Measurements from ENCODE around the gene PIK3CD.
"Not testable (repeated sequence)": the region's sequence is repeated elsewhere in the genome, so short reads cannot be mapped to it uniquely, and the experiment has no call there.

PIK3CD gene

GRCh38 chr1:9744106-9744799 lies 92.7 kb downstream of the PIK3CD start:
- DNase-seq = no peak

- DNase-seq = no peak
These were observed 94.7 kb downstream of the PIK3CD start for GRCh38 chr1:9746211-9746610.

- DNase-seq = no peak
These were observed 95.1 kb downstream of the PIK3CD start for GRCh38 chr1:9746651-9747050.

- not testable (repeated sequence) for DNase-seq
These were observed 96.9 kb downstream of the PIK3CD start for GRCh38 chr1:9748391-9748790.

GRCh38 chr1:9749361-9749760 lies 97.8 kb downstream of the PIK3CD start:
- DNase-seq = no peak

- DNase-seq = no peak
These were observed 100.4 kb downstream of the PIK3CD start for GRCh38 chr1:9751971-9752370.

- DNase-seq = no peak
These were observed 101.6 kb downstream of the PIK3CD start for GRCh38 chr1:9753121-9753531.

- DNase-seq = no peak
These were observed 104.0 kb downstream of the PIK3CD start for GRCh38 chr1:9755441-9755995.

GRCh38 chr1:9758559-9759121 lies 107.1 kb downstream of the PIK3CD start:
- no peak for DNase-seq

- DNase-seq = no peak
These were observed 108.4 kb downstream of the PIK3CD start for GRCh38 chr1:9759939-9760338.

GRCh38 chr1:9760824-9761223 lies 109.3 kb downstream of the PIK3CD start:
- DNase-seq = no peak

GRCh38 chr1:9761855-9762254 lies 110.3 kb downstream of the PIK3CD start:
- no peak for DNase-seq

GRCh38 chr1:9762446-9762845 lies 110.9 kb downstream of the PIK3CD start:
- DNase-seq = not testable (repeated sequence)

GRCh38 chr1:9763914-9764313 lies 112.4 kb downstream of the PIK3CD start:
- DNase-seq = no peak

GRCh38 chr1:9764550-9764949 lies 113.0 kb downstream of the PIK3CD start:
- DNase-seq = peak in 2 of 3 donors; percentile 13 to 21

- no peak for DNase-seq
These were observed 115.4 kb downstream of the PIK3CD start for GRCh38 chr1:9766759-9767442.

GRCh38 chr1:9767964-9768668 lies 116.6 kb downstream of the PIK3CD start:
- DNase-seq = peak in 1 of 3 donors; percentile 31

- no peak for DNase-seq
These were observed 117.5 kb downstream of the PIK3CD start for GRCh38 chr1:9768983-9769382.

GRCh38 chr1:9770298-9770697 lies 118.8 kb downstream of the PIK3CD start:
- DNase-seq = no peak

GRCh38 chr1:9774712-9775679 lies 123.5 kb downstream of the PIK3CD start:
- peak; percentile 33 to 56 (median 42) for DNase-seq

- no peak for DNase-seq
These were observed 125.2 kb downstream of the PIK3CD start for GRCh38 chr1:9776685-9777084.

Measured in suppressor macrophage treated with lipopolysaccharide for 1 hour (primary cell).